GM10266 (cell line): ENCODE data around the gene TSKU.

Experiments
- DNase-seq: peaks from one replicate; pipeline ENCODE4 v3.0.0; 2012; ENCODE audit errors: extremely low spot score
- CTCF ChIP-seq: IDR thresholded peaks from 2 replicates; pipeline ENCODE4 v1.5.1; 2012; ENCODE audit warnings: mild to moderate bottlenecking, low read depth; ENCODE audit not compliant: control insufficient read depth, insufficient read depth; ENCODE audit errors: missing control alignments

Gene TSKU

DNA sequence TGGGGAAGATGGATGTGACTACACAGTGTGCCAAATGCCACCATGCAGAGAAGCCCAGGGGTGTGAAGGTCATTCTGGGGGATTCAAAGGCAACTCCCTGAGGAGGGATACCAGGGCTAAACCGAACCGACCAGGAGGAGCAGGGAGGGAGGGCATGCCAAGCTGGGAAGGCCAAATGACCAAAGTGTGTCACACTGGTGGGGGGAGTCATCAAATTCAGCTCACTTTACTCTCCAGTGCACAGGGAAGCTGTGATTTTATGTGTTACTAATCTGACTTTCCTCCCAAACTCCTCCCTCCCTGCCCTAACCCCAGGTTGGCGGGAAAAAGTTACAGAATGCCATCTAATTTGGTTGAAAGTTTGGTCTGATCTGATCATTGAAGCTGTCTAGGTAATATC, 29.7 kb upstream of the TSKU start:
- no peak for TF ChIP-seq CTCF
- DNase-seq = no peak

- no peak for TF ChIP-seq CTCF
- DNase-seq = no peak
These were observed 29.2 kb upstream of the TSKU start for GRCh38 chr11:76753950-76754349.

DNA sequence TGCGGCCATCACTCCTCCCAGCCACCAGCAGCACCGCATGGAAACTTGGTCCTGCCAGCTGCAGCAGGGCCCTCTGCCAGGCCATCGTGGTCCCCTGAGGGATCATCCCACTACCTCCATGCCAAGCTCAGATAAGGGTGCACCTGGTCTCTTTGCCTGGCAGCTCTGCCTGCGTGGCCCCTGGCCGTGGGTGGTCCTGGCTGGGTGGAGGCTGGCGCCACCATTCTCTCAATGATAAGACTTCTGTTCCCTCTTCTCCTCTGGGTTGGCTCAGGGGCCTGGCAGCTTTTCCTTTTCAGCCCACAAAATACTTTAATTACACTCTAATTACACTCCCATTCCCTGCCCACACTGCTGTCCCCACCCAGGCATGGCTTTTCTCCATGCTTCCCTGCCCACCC, 26.8 kb upstream of the TSKU start:
- TF ChIP-seq CTCF = no peak
- no peak for DNase-seq

GRCh38 chr11:76758311-76758710, 24.8 kb upstream of the TSKU start:
- TF ChIP-seq CTCF = no peak
- no peak for DNase-seq

GRCh38 chr11:76759092-76759491, 24.1 kb upstream of the TSKU start:
- no peak for DNase-seq
- no peak for TF ChIP-seq CTCF

GRCh38 chr11:76759517-76759916, 23.6 kb upstream of the TSKU start:
- no peak for DNase-seq
- no peak for TF ChIP-seq CTCF

GRCh38 chr11:76760236-76760635, 22.9 kb upstream of the TSKU start:
- no peak for TF ChIP-seq CTCF
- no peak for DNase-seq
